ENCODE measurements around the gene MARK4. TPM values are rescaled to one million over a fixed set of nuclear protein-coding genes. Genes with fewer than 3 reads are reported as not detected.

Gene MARK4
- polyA plus RNA-seq, 1 experiment, result 17.1 TPM

Other genes with a start within 250 kb of the MARK4 start
- gene RELB, start 249.8 kb upstream of the MARK4 start, polyA plus RNA-seq (2011; rRNA removed), result 6.7 and 11.6 TPM in 2 replicates
- gene CLASRP, start 212.2 kb upstream of the MARK4 start, polyA plus RNA-seq (2011; rRNA removed), result 13.6 and 15.9 TPM in 2 replicates
- gene ZNF296, start 174.8 kb upstream of the MARK4 start, polyA plus RNA-seq (2011; rRNA removed), result 0.09 TPM in 1 of 2 replicates, not detected in the other
- gene GEMIN7, start 172.0 kb upstream of the MARK4 start, polyA plus RNA-seq (2011; rRNA removed), result 17.0 and 25.0 TPM in 2 replicates
- 10.8 and 16.1 TPM in 2 replicates for gene PPP1R37, start 158.1 kb upstream of the MARK4 start, polyA plus RNA-seq (2011; rRNA removed)
- gene NKPD1, start 90.3 kb upstream of the MARK4 start, polyA plus RNA-seq (2011; rRNA removed), result 0.02 and 0.05 TPM in 2 replicates
- gene TRAPPC6A, start 73.0 kb upstream of the MARK4 start, polyA plus RNA-seq (2011; rRNA removed), result 9.7 and 15.0 TPM in 2 replicates
- 7.1 and 8.3 TPM in 2 replicates for gene BLOC1S3, start 72.5 kb upstream of the MARK4 start, polyA plus RNA-seq (2011; rRNA removed)
- 0.04 TPM in 1 of 2 replicates, not detected in the other for gene EXOC3L2, start 5.9 kb upstream of the MARK4 start, polyA plus RNA-seq (2011; rRNA removed)
- gene CKM, start 71.6 kb downstream of the MARK4 start, polyA plus RNA-seq (2011; rRNA removed), result not detected in 2 replicates
- 0.09 TPM in 1 of 2 replicates, not detected in the other for gene KLC3, start 89.5 kb downstream of the MARK4 start, polyA plus RNA-seq (2011; rRNA removed)
- gene ERCC2, start 119.3 kb downstream of the MARK4 start, polyA plus RNA-seq (2011; rRNA removed), result 63.7 and 94.6 TPM in 2 replicates
- 5.4 and 12.3 TPM in 2 replicates for gene PPP1R13L, start 153.8 kb downstream of the MARK4 start, polyA plus RNA-seq (2011; rRNA removed)
- 3.0 and 3.6 TPM in 2 replicates for gene POLR1G, start 155.4 kb downstream of the MARK4 start, polyA plus RNA-seq (2011; rRNA removed)
- 84.3 and 121 TPM in 2 replicates for gene ERCC1, start 172.6 kb downstream of the MARK4 start, polyA plus RNA-seq (2011; rRNA removed)
- 2.6 and 4.5 TPM in 2 replicates for gene FOSB, start 216.7 kb downstream of the MARK4 start, polyA plus RNA-seq (2011; rRNA removed)
- 27.3 and 42.3 TPM in 2 replicates for gene RTN2, start 245.8 kb downstream of the MARK4 start, polyA plus RNA-seq (2011; rRNA removed)
- gene PPM1N, start 247.2 kb downstream of the MARK4 start, polyA plus RNA-seq (2011; rRNA removed), result 1.0 and 1.2 TPM in 2 replicates